Measurements from ENCODE around the gene CLDN11.

CLDN11 gene

DNA sequence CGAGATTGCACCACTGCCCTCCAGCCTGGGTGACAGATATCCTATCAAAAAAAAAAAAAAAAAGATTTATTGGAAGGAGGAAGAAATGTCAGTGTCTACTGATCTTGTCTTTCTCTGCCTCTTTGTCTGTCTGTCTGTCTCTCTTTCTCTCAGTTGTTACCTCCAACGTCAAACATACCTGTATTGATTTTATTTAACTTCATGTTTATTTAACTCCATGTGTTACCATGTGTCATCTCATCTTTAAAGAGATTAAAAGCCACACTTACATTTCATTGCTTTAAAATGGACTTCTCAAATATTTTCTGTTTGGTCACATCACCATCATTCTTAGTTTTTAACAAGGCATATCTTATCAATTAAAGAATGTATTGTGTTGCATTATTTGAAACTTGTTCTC lies 9.4 kb downstream of the CLDN11 start:
- DNase-seq: no peak

DNA sequence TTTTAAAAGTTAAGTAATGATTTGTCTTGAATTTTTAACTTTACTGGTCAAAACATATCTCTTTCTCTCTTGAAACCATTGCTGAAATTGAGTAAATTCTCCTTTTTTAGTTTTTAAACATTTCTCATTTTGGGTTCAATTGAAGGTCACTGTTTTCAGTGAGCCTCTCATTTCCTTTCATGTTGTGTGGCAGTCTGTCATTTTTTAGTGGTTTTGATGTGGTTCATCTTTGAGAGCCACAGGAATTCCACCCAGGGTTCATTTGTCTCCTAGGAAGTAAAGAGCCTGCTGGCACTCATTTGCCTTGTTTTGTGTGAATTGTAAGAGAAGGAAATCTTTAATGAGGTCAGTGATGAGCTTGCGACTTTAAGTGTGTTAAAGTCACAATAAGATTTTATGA lies 10.4 kb downstream of the CLDN11 start:
- peak; percentile 17 for DNase-seq

DNA sequence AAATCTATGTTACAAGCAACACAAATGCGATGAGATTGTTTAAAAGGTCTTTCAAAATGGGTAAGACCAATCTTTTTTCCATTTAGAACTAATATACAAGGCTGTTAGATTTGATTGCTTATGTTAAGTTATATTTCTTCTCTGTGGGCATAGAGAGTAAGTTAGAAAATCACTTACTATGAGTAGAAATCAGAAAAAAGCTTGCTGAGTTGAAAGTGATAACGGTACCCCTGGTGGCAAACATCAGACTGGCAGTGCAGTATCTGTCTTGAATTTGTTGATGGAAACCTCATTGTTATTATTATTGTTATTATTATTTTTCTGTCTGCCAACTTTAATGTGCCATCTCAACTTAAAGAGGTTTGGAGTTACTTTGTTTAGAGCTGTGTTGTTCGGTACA lies 12.4 kb downstream of the CLDN11 start:
- DNase-seq: no peak

DNA sequence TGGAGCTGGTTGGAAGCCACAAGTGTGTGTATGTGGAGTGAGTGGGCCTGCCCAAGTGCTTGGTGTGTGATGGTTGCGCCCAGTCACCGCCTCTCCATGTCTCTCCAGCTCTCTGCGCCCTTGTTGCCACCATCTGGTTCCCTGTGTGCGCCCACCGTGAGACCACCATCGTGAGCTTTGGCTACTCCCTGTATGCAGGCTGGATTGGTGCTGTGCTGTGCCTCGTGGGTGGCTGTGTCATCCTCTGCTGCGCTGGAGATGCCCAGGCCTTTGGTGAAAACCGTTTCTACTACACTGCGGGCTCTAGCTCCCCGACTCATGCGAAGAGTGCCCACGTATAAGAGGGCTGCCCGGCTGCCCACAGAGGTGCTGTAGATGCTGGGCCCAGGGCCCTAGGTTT lies 13.7 kb downstream of the CLDN11 start:
- DNase-seq: no peak

DNA sequence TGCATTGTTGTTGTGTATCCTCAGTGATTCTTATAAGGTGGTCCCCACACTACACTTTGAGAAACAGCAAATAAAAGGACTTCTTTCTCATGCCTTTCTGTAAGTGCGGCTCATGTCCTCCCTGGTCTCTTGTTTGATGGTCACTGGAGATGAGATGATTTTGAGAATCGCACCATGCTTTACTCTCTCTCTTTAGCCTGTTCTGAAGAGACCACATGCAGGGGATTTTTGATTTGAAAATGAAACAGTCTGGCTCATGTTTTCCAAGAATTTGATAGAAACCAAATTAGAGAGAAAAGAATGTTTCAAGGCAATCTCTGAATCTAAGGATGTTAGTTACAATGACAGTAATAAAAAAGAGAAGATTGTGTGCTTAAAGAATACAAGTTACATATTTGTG lies 18.0 kb downstream of the CLDN11 start:
- no peak for DNase-seq

DNA sequence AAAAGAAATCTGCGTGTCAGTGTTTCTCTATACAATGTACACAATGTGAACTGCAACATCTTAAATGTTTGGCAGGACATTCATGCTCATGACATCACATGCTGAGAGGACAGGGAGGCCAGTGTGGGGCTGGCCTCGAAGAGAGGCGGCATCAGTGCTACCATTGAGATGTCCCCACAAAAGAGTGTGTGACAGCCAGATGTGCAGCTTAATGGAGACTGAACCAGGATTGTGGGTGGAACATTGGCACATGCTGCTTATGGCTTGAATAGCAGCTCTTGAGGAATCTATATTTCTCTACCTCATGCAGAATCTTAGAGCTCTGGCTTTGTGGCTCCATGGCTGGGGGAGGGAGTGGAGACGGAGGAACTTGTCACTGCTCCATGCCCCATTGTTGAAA lies 18.5 kb downstream of the CLDN11 start:
- no peak for DNase-seq

DNA sequence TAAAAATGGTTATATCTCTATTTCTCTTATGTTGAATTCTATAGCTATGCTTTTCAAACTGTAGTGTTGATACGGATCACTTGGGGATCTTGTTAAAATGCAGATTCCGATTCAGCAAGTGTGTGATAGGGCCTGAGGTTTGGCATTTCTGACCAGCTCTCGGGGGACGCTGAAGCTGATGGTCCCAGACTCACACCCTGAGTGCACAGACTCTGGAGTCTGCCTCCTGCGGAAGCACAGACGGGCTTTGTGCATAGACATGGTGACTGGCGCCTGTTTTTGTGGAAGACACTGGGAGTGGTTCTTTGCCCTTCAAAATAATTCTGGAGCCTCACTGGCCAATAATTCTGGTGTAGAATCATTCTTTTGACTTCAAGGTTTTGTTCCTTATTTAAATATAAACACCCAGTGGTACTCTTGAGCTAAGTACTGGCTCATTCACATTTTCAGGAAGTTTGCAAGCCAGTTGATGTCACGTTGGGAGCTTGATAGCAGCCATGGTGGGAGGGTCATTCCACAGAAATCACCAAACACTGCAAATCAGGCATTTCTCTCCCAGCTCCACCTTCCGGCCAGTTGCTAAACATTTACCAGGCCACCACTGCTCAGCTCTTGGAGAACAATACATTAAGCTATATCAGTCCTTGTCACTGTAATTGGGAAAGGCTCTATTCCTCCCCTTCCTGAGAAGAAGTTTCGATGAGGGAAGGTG lies 19.2 kb downstream of the CLDN11 start:
- DNase-seq: no peak

DNA sequence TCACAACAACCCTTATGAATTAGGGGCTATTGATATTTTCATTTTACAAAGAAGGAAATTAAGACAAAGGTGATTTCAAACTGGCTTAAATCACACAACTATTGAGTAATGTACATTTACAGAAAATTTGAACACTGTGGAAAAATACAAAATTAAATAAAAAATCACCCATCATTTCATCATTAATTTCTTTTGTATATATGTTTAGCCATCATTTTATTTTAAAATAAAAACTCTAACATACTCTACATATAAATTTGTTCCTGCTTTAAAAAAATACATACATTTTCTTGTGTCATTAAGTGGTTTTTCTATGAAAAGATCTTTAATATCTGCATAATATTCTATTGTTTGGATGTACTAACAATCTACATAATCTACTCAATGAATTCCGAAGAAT lies 20.2 kb downstream of the CLDN11 start:
- no peak for DNase-seq

DNA sequence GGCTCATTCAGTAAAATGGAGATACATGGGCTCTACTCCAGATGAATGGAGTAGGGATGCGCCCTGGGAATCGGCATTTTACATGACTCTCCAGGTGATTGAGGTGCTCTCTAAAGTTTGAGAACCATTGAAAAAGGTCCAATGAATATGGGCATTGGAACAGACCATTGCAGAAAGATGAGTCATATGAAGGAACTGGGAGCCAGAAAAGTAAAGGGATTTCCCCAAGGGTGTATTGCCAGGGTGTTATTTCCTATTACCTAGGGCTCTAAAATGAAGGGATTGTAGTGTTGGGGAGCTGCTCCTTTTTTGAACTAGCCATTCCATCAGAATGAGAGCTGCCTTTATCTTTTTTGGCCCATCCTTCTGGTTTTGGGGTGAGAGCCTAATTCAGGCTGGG lies 21.7 kb downstream of the CLDN11 start:
- no peak for DNase-seq

DNA sequence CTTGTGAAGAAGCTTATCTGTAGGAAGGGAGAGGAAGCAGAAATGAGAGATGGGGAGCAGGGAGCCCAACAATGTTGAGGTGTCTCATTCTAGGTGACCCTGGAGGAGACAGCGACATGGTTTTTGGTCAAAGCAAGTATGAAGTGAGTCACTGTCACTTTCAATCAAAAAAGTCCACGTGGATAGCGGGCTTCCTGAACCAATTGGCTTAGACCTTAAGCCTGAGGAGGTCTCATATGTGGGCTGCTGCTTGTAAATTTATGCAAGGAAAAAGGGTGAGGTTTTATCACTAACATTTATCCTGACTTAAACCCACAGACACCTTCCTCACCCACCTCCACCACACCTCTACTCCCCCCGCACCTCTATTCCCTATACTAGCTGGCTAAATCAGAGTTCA lies 22.7 kb downstream of the CLDN11 start:
- no peak for DNase-seq

DNA sequence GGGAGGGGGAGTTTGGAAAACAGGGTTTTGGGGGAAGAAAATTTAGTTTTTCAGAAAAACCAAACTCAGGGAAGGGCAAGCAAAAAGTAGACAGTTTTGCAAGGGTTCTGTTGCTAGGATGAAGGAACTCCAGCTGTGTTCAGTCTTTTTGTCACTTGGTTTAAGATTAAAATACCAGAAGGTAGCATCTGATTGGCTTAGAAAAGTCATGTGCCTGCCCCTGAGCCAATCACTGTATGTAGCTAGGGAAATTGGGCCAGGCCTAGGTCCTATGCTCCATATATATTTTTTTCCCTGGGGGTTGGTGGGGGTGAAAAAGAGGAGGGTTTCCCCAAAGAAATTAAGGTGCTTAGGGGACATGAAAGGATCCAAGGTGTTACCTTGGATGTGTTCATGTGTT lies 24.3 kb downstream of the CLDN11 start:
- DNase-seq: no peak

DNA sequence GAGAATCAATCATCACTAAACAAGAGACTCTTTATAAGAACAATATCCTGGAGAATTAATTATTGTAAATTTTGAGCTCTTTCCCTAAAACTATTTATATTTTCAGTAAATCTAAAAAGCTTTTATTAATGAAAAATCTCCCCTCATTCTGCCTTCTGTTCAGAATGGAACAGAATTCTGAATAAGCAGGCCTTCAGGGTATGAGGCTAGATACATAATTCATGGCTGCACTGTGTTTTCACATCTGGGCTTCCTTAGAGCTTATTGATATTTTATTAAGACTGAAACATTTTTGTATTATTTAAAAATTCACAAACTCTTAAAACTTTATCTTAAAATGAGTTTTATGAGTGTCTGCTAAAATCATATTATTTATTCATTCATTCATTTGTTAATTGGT lies 24.8 kb downstream of the CLDN11 start:
- no peak for DNase-seq

DNA sequence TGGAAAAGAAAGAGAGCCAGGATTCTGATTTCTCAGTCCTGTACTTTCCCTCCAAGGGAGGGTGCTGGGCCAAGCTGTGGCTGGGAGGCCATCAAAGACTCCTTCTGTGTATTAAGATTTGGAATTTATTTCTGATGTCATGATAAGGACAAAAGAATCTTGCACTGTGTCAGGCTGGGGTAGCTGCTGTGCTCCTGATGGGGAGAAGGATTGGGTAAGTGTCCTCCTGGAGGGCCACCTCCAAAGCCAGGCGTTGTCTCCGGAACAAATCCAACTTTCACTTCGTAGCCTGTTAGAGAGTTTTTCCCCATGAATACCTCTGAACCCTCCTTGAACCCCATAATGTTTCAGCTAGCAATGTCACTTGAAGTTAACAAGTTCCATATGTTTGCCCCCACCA lies 29.9 kb downstream of the CLDN11 start:
- DNase-seq: no peak

DNA sequence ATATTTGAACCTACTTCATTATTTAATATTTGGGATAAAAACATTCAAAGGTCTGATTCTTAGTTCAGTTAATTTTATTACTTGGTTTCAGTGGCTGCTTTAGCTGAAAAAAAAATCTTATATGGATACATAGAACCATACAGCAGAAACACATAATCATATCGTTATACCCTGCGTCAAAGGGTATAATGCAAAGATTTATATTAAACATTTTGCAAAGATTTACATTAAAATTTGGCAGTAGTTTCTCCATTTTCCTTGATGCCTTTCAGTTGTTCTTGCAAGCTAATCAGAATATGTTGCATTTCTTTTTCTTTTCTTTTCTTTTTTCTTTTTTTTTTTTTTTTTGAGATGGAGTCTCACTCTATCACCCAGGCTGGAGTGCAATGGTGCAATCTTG lies 31.4 kb downstream of the CLDN11 start:
- DNase-seq: no peak

DNA sequence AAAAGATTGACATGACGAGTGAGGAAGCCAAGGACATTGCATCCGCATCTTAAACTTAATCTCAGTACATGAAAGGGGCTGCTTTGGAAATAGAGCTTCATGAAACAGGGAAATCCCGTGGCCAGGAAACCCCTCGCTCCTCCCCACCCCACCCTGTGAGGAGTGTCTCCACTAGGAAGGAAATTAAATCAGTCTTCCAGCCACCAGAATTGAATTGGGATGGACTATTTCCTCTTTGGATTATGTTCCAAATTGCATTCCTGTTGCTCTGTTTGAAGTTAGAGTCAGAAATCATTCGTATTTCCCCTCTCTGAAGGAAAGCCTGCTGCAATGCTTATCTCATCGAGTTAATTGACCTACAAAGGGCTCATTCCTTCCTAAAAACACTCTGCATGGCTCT lies 35.8 kb downstream of the CLDN11 start:
- no peak for DNase-seq

DNA sequence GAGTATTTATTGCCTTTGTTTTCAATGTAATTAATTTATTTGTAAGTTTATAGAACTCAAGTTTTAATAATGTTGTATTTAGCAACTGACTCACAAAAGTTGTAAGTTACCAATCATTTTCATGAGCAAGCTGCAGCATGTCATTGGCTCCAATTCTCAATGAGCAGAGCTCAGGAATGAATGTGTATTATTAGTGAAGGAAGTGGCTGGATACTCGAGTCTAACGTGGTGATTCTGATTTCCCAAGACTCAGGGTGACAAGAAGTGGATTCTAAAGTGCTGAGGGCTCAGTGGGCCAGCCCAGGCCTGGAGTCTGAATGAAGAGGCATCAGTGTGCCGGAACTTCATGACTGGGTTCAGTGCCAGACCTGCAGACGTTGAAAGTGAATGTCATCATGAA lies 39.6 kb downstream of the CLDN11 start:
- DNase-seq: no peak

DNA sequence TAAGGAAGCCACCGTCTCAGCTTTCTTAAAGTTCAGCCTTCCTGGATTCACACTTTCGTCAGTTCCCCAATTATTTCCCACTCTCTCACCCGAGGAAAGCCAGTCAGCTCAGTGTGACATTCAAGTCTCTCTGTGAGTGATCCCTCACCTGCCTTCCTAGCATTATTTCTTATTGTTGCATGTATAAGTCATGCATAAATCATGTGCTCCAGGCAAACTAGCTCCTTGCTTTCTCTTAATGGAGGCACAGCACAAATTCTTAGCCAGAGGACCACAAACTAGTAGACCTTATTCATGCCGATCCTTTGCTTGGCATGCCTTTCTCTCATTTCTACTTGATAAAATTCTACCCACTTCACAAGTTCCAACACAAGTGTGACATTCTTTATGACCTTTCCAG lies 44.3 kb downstream of the CLDN11 start:
- no peak for DNase-seq

DNA sequence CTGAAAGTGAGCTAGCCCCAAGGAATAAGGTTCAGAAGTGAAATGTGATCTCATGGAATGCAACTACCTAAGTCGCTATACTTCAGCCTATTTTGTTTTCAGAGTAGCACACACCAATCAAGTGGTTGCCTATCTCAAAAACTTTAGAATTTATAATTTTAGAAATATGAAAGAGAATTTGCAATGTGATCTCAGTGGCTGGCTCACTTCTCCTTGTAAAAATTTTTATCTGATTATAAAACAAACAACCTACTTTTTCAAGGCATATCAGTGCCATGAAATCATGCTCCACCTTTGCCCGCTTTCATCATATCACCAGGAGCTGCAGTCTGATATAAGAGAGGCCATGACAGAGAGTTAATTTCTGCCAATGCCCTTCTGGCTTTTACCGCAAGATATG lies 47.3 kb downstream of the CLDN11 start:
- DNase-seq: no peak

DNA sequence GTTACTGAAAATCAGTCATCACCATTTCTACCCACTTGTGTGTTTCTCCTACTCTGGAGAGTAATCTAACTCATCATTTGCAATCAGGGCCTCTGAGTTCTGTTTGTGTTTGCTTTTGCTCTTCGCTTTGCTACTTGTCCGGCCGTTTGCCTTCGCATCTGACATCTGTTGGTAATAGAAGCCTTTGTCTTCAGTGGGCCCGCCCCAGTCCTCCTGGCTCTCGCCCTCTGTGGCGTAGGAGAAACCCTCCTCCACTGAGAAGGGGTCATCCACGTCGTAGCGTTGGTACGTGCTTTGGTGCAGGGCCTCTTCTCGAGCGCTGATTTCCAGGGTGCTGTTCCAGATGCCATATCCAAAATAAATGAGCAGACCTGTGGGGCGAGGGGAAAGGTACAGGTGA lies 48.3 kb downstream of the CLDN11 start:
- DNase-seq: no peak

DNA sequence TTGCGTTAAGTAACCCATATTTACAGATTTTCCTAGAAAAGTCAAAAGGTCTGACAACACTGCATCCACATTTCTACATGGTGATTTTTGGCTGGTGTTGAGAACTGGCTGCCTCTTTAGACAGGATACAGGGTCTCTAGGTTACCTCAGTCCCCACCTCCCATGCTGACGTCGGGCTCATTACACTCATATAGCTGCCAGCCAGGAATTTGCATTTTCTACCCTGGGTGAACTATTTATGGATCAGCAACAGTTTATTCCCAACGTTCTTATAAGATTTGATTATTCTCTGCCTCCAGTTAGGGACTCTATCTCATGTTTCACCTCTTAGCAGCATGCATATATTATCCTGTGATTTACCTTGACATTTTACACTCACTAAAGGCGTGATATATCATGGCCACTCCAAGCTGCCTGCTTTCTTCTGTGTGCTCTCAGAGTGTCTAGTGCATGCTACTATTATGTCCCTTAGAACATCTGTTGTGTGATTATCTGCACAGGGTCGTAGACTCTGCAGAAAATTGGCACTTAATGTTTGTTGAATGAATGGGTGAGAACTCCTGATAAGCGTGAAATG lies 49.0 kb downstream of the CLDN11 start:
- DNase-seq: no peak

DNA sequence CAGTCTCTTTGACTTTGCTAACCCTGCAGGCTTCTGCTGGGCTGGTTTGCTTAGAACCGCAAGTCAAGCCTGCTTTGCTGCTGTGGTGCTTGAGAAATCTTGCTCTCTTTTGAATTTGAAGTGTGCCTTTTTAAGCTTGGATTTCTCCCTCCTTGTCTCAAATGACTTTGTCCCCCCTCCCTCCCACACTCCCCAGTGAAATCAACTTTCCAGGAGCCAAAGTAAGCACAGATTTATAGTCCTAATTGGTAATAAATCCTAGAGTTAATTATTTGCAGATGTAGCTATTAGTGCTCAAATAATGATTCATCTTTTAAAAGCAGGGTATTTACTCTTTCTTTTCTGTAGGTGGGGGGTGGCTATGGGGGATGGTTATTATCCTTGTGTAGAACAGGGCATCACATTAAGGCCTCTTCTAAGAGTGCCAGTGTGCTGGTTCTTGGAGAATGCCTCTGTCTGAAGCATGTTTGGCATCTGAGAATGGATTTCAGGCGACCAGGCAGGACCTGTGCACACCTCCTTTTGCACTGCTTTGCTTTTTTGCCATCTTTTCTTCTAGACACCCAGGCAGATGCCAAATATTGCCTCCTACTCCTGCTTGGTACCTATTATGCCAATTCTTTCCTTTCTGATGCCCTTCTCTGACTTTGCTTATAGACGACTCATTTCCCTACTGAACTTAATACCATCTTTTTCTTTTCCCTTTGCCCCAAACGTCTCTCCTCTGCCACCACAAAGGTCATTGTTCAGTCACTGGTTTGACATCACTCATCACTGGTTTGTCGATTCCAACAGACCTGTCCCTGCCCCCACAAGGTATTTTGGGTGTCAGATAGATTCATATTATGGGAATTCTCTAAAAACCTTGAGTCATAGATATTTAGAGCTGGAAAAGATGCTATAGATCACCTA lies 50.7 kb downstream of the CLDN11 start:
- no peak for DNase-seq

DNA sequence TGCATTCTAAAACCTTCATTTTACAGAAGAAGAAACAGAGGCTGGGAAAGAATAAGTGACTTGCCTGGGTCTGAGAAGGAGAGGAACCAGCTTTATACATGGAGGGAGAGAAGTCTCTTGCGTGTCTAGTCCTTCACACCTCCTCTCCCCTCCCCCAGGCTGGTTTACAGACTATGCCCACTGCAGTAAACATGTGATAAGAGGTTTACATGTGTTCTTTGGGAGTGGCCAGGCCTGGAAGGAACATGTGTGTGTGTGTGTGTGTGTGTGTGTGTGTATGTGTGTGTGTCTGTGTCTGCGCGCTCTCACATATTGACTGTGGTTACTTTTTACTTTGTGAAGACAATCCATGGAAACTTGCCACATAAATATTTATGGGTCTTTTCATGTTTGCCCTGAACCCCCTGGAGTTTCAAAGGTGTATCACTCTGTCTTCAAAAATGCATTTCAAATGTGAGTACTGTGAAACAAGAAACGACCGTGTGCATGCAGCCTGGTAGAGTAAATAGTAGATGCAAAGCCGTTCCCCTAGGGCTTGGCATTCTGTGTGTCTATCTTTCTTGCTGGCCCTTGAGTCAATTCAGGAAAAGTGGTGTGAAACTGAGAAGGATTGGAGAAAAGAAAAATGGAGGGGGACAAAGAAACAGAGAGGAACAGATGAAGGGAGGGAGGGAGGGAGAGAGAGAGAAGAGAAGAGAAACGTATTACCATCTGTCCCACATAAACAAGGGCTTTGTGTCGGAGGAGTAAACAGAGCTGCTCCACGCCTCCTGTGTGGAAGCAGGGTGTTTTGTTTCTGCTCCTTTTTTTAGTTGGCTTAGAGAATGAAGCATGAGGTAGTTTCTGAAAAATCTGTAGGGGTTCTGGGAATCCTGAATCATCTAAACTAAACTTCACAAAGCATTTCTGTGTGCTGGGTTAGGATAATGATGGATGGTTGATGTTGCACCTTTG lies 51.7 kb downstream of the CLDN11 start:
- no peak for DNase-seq

DNA sequence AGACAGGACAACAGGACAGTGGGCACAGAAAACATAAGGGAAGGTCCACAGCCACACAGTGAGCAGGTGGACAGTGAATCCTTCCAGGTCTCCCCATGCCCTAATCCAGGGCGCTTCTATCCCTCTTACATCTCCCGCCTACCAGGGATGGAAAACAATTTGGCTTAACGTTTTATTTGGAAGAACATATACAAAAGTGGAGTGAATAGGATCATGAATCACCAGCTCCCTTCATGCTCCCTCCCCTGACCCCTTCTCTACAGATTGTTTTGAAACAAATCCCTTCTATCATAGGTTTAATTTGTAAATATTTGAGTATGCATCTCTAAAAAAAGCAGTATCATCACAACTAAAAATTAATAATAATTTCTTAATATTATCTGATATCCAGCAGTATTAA lies 52.5 kb downstream of the CLDN11 start:
- DNase-seq: no peak

Data from GDM1 (cell line).